K562 (cell line): ENCODE measurements around the gene ATF7IP.

Source experiments
- CEBPG ChIP-seq, 3 experiments: fragments of 200-800 bp in 1 of 3; sonication (Bioruptor generic) in 1 of 3; sonication (generic) in 1 of 3; formaldehyde crosslinking in 1 of 3; IDR thresholded peaks in 2 of 3; conservative IDR thresholded peaks in 1 of 3; 2 replicates each; pipeline versions ENCODE4 v1.6.1 to v1.8.0; 2016 to 2022; ENCODE audit warnings: missing compliant biosample characterization in 2 of 3, missing genetic modification characterization in 2 of 3, mild to moderate bottlenecking in 1 of 3, missing genetic modification reagents in 1 of 3
- E2F6 ChIP-seq, 2 experiments: IDR thresholded peaks; 2 replicates each; pipeline ENCODE4 v1.6.1; 2011; ENCODE audit warnings: borderline replicate concordance in 1 of 2, control low read depth in 1 of 2, low read depth in 1 of 2, low read length in 1 of 2, mild to moderate bottlenecking in 1 of 2, mixed read lengths in 1 of 2, moderate library complexity in 1 of 2; ENCODE audit not compliant: insufficient read depth in 1 of 2, insufficient read length in 1 of 2, poor library complexity in 1 of 2, severe bottlenecking in 1 of 2; ENCODE audit errors: extremely low read depth in 1 of 2
- GTF2F1 ChIP-seq: IDR thresholded peaks from 2 replicates; pipeline ENCODE4 v1.6.1; 2011; ENCODE audit warnings: low read depth, low read length, improper control_type of control experiment
- KAT7 ChIP-seq: sonication (generic); formaldehyde crosslinking; IDR thresholded peaks from 2 replicates; pipeline ENCODE4 v1.8.0; 2022; ENCODE audit warnings: missing genetic modification reagents, mild to moderate bottlenecking, borderline replicate concordance
- NFIX ChIP-seq: fragments of 250-450 bp; sonication (Bioruptor Pico); IDR thresholded peaks from 2 replicates; pipeline ENCODE4 v1.4.0; 2020; ENCODE audit warnings: low read depth, mild to moderate bottlenecking, moderate library complexity
- RFX5 ChIP-seq: IDR thresholded peaks from 2 replicates; pipeline ENCODE4 v1.6.1; 2011; ENCODE audit warnings: low read depth, mild to moderate bottlenecking, improper control_type of control experiment, low read length
- SMC3 ChIP-seq: conservative IDR thresholded peaks from 2 replicates; pipeline ENCODE4 v1.6.1; 2011; ENCODE audit warnings: low read depth, low read length, improper control_type of control experiment; ENCODE audit not compliant: insufficient read depth
- ZBTB1 ChIP-seq: sonication (generic); formaldehyde crosslinking; IDR thresholded peaks from 2 replicates; pipeline ENCODE4 v1.8.1; 2023; ENCODE audit warnings: missing genetic modification reagents, low read depth, mild to moderate bottlenecking, borderline replicate concordance
- ZNF174 ChIP-seq: fragments of 250-450 bp; sonication (Bioruptor Pico); IDR thresholded peaks from 2 replicates; pipeline ENCODE4 v1.4.0; 2020; ENCODE audit warnings: mild to moderate bottlenecking
- ZNF583 ChIP-seq: fragments of 250-450 bp; sonication (Bioruptor Pico); IDR thresholded peaks from 2 replicates; pipeline ENCODE4 v1.4.0; 2020
- TF ChIP-seq, protein P1 (sequence below), 3 experiments: IDR thresholded peaks in 2 of 3; conservative IDR thresholded peaks in 1 of 3; 2 replicates each; pipeline ENCODE4 v1.5.1; 2011 to 2012; ENCODE audit warnings: low read length in 3 of 3, mild to moderate bottlenecking in 3 of 3, control low read depth in 2 of 3, improper control_type of control experiment in 1 of 3, inconsistent platforms in 1 of 3, low read depth in 1 of 3, mixed read lengths in 1 of 3, moderate library complexity in 1 of 3; ENCODE audit not compliant: insufficient read depth in 2 of 3
- TF ChIP-seq, protein P2 (sequence below): sonication (generic); formaldehyde crosslinking; IDR thresholded peaks from 2 replicates; pipeline ENCODE4 v1.9.0; 2022; ENCODE audit warnings: mild to moderate bottlenecking, missing genetic modification reagents

DNA sequence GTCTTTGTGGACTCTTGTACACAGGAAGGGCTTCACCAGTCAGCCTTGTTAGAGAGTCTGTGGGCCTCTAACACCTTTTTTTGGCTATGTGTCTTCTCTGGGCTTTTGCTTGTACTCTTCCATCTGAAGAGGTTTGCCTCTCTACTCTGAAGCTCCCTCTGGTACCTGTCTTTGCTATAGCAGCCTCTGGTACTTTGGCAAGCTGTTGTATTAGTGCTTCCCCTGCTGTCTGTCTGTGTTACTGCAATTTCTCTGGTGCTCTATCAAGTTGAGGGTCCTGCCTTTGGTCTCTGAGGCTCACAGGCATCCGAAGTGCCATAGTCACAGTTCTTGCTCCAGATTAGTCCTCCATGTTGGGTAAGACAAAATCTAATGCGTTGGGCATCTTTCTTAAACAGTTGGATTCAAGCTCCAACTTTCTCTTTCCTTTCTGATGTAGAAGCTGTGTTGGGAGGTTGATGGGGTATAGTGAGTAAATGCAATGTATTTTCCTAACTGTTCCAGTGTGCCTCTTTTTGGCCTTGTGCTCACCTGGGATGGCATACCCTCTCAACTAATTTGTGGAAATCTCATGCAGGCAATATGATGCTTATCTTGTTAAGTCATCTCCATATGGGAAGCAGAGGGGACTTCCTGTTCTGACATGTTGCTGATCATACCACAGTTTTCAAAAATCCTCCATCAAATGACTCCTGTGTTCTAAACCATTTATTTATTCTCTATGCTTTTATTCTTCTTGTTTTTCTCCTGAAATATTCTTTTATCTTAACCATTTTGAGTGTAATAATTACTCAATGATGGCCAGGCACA is 88.8 kb downstream of the ATF7IP start:
- TF ChIP-seq ZNF174 (CRISPR knock-in tag): no peak
- no peak for TF ChIP-seq KAT7
- no peak for TF ChIP-seq GTF2F1
- TF ChIP-seq, protein P1, sequence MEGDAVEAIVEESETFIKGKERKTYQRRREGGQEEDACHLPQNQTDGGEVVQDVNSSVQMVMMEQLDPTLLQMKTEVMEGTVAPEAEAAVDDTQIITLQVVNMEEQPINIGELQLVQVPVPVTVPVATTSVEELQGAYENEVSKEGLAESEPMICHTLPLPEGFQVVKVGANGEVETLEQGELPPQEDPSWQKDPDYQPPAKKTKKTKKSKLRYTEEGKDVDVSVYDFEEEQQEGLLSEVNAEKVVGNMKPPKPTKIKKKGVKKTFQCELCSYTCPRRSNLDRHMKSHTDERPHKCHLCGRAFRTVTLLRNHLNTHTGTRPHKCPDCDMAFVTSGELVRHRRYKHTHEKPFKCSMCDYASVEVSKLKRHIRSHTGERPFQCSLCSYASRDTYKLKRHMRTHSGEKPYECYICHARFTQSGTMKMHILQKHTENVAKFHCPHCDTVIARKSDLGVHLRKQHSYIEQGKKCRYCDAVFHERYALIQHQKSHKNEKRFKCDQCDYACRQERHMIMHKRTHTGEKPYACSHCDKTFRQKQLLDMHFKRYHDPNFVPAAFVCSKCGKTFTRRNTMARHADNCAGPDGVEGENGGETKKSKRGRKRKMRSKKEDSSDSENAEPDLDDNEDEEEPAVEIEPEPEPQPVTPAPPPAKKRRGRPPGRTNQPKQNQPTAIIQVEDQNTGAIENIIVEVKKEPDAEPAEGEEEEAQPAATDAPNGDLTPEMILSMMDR (IDR thresholded peaks at IDR 0.05 in 2 of 3, conservative IDR thresholded peaks at IDR 0.05 in 1 of 3; ENCODE audit: insufficient read depth in 2 of 3, low read depth in 1 of 3, low read length in 3 of 3): peak; percentile 63 to 98 (median 90)
- TF ChIP-seq CEBPG (CRISPR knock-in tag; IDR thresholded peaks at IDR 0.05): no peak
- no peak for TF ChIP-seq CEBPG (tag; conservative IDR thresholded peaks at IDR 0.05 in 1 of 2, IDR thresholded peaks at IDR 0.05 in 1 of 2)
- TF ChIP-seq, protein P2, sequence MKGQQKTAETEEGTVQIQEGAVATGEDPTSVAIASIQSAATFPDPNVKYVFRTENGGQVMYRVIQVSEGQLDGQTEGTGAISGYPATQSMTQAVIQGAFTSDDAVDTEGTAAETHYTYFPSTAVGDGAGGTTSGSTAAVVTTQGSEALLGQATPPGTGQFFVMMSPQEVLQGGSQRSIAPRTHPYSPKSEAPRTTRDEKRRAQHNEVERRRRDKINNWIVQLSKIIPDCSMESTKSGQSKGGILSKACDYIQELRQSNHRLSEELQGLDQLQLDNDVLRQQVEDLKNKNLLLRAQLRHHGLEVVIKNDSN (CRISPR knock-in tag): no peak
- peak; percentile 59 for TF ChIP-seq SMC3
- TF ChIP-seq NFIX (CRISPR knock-in tag): no peak
- TF ChIP-seq ZNF583 (CRISPR knock-in tag): no peak
- TF ChIP-seq RFX5: no peak
- TF ChIP-seq ZBTB1 (CRISPR knock-in tag): no peak
- TF ChIP-seq E2F6 (IDR thresholded peaks at IDR 0.05; ENCODE audit: borderline replicate concordance in 1 of 2, extremely low read depth in 1 of 2, insufficient read depth in 1 of 2, insufficient read length in 1 of 2, low read depth in 1 of 2, low read length in 1 of 2, poor library complexity in 1 of 2, severe bottlenecking in 1 of 2): no peak
